IPS-15b (cell line): Measurements from ENCODE around the gene C1QTNF1.
"Not testable (repeated sequence)": the region's sequence is repeated elsewhere in the genome, so short reads cannot be mapped to it uniquely, and the experiment has no call there.

ENCODE experiments used
- H3K27me3 ChIP-seq: one replicate; pipeline ENCODE4 v1.6.1; 2013; ENCODE audit warnings: low read length; ENCODE audit not compliant: control insufficient read depth, insufficient read depth
- H3K36me3 ChIP-seq: one replicate; pipeline ENCODE4 v1.6.1; 2013; ENCODE audit warnings: low read length; ENCODE audit not compliant: control insufficient read depth, insufficient read depth
- H3K4me1 ChIP-seq: one replicate; pipeline ENCODE4 v1.6.1; 2013; ENCODE audit warnings: mild to moderate bottlenecking, low read length; ENCODE audit not compliant: control insufficient read depth, insufficient read depth
- H3K4me3 ChIP-seq: one replicate; pipeline ENCODE4 v1.5.1; 2013; ENCODE audit warnings: low read depth, low read length
- H3K9ac ChIP-seq: one replicate; pipeline ENCODE4 v1.6.1; 2013; ENCODE audit warnings: low read depth, mild to moderate bottlenecking, low read length
- H3K9me3 ChIP-seq: one replicate; pipeline ENCODE4 v1.6.1; 2013; ENCODE audit warnings: mild to moderate bottlenecking, low read length; ENCODE audit not compliant: control insufficient read depth, insufficient read depth

C1QTNF1 gene

DNA sequence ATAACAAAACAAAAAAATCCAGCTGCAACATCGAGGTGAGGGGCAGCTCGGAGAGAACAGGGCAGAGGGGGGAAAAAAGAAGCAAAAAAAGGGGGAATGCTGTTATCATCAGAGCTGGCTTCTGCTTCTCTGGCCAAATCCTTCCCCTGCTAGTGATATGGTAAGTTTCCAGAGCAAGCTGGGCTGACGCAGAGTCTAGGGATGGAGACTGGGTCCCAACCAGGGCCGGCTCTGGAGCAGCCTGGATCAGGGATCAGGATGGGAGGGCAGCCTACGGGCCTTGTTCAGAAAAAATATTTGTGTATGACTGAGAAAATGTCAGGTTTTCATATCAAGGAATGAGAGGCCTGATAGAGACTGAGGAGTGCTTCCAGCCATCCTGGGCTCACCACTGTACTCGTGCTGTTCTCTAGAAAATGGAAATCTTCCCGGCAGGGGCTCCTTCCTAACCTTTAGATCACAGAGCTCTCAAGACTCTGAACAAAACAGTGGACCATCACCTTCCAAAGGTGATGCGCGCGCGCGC lies 726 bp upstream of the C1QTNF1 start:
- Histone ChIP-seq H3K36me3 (no peaks in the 10 kb centered on the region), H3K9ac (no peak overlapping the region), H3K27me3 (peaks cover 68% of the 10 kb centered on the region), H3K4me1 (peaks cover 2% of the 10 kb centered on the region), H3K4me3 (peak overlapping the region; percentile 67), H3K9me3 (no peaks in the 10 kb centered on the region)

DNA sequence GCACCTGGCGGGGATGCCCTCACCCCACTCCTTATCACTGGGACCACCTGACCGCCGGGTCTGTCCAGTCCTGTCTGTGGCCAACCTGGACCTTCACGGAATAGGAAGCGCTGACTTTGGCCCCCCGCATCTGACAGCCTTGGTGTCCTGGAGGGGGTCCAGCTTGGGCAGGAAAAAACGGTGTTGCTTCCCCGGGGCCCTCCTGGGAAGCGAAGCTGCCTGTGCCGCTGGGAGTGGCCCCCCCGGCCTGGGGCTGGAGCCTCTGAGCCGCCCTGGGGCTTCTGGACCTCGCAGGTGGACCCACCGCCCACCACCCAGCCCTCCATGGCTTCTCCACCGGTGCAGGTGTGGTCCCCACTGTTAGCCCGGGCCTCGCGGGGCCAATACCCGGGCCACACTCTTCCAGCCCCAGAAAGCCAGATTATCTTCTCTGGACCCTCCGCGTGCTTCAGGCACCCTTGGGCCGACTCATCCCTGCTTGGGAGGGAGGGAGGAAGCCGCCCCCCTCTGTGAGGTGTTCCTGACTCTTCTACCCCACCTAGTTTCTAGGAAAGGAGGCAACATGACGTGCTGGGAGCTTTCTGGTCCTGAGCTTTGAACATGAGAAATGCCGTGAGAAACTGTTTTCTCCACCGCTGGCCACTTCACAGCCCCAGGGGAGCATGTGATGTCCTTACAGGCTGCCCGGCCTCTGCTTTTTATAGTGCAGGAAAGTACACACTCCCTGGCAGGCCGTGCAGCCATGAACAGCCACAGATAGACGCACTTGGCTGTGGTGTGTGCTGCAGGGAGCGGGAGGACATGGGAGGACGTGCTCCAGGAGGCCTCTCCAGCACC lies 1.1 kb downstream of the C1QTNF1 start:
- H3K9me3 ChIP-seq: no peaks in the 10 kb centered on the region
- H3K27me3 ChIP-seq: peaks cover 68% of the 10 kb centered on the region
- H3K4me1 ChIP-seq: peaks cover 2% of the 10 kb centered on the region
- H3K9ac ChIP-seq: no peak overlapping the region
- H3K4me3 ChIP-seq: peak overlapping the region; percentile 67
- H3K36me3 ChIP-seq: no peaks in the 10 kb centered on the region

DNA sequence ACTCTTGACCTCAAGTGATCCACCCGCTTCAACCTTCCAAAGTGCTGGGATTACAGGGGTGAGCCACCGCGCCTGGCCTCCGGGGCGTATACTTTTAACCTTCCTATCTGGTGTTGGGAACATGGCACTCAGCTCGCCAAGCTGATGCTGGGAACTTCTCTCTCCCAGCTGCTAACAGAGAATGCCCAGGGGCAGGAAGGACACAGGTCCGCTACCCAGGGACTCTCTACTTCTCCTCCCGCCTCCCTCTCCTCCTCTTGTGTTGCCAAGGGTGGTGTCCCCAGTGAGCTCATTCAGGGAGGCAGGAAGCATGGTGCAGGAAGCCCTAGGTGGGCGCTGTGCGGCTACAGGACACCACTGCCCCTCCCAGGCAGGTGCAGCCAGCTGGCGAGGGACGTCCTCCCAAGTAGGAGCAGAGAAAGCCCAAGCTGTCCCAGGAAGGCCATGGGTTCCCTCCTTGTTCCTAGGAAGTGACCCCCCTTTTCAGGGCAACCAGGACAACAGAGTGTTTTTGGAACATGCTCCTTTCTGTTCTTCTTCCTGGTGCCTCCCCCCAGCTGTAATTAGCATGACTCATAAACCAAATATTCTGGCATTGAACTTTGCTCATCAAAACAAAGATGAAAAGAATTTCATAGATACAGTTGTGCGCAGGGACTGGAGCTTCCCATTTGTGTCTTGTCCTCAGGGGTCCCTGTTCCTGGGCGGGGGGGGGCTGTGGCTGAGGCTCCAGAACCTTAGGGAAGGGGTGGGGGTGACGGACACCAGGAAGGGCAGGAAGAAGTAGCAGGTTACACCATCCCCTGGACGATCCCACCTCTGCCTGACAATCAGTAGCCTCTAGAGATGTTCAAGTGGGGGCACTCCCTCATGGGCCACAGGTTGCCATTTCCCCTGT lies 2.7 kb downstream of the C1QTNF1 start:
- Histone ChIP-seq H3K9ac (no peak overlapping the region), H3K27me3 (peaks cover 53% of the 10 kb centered on the region), H3K4me3 (no peak overlapping the region), H3K4me1 (peaks cover 2% of the 10 kb centered on the region), H3K9me3 (no peaks in the 10 kb centered on the region), H3K36me3 (no peaks in the 10 kb centered on the region)

DNA sequence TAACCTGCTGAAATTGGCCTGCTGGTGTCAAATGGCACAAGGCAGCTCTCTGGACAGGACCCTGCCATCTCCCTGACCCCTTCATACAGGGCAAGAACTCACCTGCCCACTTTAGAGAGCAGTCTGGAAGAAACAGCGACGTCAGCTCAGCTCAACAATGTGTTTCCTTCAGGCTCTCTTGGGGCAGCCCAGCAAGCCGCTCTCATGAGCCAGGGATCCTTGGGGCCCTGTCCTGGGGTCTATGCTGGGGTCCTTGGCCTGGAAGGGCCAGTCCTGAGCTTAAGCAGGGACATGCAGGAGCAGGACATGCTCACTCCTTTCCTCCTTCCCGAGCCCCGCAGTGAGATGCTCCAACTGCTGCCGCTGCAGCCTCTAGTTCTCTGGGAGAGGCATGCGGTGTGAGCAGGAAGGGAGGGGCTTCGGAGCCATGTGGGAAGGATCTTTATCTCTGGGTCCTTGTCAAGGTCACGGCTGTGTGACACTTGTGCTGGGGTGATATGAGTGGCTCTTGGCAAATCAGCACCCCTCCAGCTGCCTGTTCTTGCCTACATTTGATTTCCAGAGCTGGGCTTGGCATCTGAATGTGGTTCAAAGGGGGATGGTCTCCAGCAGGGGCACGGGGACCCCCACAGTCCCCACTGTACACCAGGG lies 3.4 kb downstream of the C1QTNF1 start:
- H3K4me3 ChIP-seq: no peak overlapping the region
- H3K4me1 ChIP-seq: peaks cover 2% of the 10 kb centered on the region
- peaks cover 46% of the 10 kb centered on the region for H3K27me3 ChIP-seq
- no peaks in the 10 kb centered on the region for H3K36me3 ChIP-seq
- H3K9me3 ChIP-seq: no peaks in the 10 kb centered on the region
- no peak overlapping the region for H3K9ac ChIP-seq

DNA sequence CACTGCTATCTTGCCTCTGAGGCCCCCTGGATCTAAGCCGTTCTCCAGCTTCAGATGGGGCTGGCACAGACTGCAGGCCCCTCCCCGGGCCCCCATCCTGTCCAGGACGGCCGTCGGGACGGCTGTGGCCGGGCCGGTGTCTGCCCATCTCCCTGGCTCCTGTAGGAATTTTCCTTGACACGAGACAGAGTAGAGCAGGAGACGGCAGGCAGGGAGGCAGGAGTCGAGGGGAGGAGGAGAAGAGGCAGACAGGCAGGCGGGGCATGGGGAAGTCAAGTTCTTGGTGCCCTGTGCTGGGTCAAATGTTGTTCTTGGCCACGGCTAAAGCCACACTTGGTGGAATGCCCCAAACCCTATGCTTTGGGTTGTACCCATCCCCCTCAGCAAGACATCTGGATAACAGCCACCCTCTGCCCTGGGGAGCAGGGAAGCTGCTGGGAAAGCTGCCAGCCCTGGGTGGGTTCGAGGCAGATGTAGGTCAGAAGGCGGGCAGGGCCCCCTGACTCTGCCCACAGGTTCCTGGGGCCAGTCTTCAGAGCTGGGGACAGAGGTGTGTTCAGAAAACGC lies 4.0 kb downstream of the C1QTNF1 start:
- Histone ChIP-seq H3K4me3 (no peak overlapping the region), H3K27me3 (peaks cover 40% of the 10 kb centered on the region), H3K9me3 (no peaks in the 10 kb centered on the region), H3K4me1 (peaks cover 2% of the 10 kb centered on the region), H3K36me3 (no peaks in the 10 kb centered on the region), H3K9ac (no peak overlapping the region)

DNA sequence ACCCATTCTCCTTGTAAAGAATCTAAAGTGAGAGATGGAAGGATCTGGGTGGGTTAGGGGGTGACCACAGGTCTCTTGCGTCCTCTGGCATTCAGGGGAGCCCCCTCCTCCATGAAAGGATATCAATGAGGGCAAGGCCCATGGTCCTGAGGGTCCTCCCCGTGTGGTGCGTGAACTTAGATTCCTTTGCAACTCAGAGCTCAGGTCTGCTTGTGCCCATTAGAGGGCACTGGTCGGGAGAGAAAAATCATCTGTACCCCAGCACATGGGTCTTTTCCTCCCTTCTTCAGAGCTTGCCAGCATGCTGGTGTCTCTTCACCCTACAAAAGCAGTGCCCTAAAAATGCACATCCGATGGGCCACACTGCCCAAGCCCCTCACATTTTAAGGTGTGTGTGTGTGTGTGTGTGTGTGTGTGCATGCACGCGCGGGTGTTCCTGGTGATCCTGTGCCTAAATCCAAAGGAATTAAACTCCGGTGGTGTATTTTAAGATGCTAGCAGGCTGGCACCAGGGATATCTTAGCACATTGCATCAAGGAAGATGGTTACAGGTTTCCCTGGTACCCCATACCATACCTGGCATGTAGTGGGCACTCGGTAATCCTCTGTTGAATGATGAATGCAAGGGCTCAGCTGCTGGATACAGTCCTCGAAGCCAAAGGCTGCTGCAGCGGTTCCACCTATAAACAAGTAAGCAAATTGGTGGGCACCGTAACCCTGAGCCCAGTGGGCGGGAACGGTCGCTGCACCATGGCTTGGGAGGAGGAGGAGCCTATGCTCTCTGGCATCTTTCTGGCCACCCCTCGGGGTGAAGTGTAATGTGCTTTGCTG lies 4.7 kb downstream of the C1QTNF1 start:
- Histone ChIP-seq H3K4me3 (no peak overlapping the region), H3K27me3 (peaks cover 33% of the 10 kb centered on the region), H3K9ac (no peak overlapping the region), H3K4me1 (no peaks in the 10 kb centered on the region), H3K9me3 (no peaks in the 10 kb centered on the region), H3K36me3 (no peaks in the 10 kb centered on the region)

DNA sequence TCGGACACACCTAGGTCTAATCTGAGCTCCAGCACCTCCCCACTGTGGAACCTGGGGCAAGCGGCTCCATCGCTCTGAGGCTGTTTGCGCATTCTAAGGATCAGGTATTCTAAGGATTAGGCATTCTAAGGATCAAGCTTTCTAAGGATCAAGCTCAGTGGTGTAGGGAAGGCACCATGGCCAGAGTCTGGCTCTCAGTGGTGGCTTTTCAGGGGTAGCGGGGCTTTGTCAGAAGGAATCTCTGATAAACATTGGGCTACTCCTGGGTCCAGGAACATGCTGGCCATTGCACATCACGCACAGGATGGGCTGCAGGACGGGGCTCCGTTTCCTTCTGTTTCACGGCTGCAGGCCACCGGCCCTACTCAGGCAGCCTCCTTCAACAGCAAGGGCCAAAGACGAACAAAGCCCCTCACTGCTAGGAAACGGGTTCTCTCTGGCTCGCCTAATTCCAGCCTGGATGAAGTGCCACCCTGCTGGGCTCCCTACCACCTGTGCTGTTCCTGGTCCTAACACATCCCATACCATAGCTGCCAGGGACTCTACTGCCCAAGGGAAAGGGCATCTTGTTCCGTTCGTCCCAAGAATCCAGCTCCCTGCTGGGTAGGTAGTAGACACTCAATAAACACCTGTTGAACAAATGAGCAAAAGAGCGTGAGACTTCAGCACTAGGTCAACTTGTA lies 5.5 kb downstream of the C1QTNF1 start:
- Histone ChIP-seq H3K4me1 (no peaks in the 10 kb centered on the region), H3K9me3 (no peaks in the 10 kb centered on the region), H3K36me3 (no peaks in the 10 kb centered on the region), H3K27me3 (peaks cover 32% of the 10 kb centered on the region), H3K4me3 (no peak overlapping the region), H3K9ac (no peak overlapping the region)

DNA sequence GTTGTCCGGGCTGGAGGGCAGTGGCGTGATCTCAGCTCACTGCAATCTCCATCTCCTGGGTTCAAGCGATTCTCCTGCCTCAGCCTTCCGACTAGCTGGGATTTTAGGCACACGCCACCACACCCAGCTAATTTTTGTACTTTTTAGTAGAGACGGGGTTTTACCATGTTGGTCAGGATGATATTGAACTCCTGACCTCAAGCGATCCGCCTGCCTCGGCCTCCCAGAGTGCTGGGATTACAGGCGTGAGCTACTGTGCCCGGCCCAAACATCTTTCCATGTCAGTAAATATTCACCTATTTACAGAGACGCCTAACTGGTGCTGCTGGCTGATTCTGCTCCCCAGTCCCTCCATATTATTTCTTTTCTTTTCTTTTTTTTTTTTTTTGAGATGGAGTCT lies 6.7 kb downstream of the C1QTNF1 start:
- H3K4me3 ChIP-seq, H3K36me3 ChIP-seq, H3K9me3 ChIP-seq, H3K9ac ChIP-seq, H3K4me1 ChIP-seq: not testable (repeated sequence)
- peaks cover 20% of the 10 kb centered on the region for H3K27me3 ChIP-seq

DNA sequence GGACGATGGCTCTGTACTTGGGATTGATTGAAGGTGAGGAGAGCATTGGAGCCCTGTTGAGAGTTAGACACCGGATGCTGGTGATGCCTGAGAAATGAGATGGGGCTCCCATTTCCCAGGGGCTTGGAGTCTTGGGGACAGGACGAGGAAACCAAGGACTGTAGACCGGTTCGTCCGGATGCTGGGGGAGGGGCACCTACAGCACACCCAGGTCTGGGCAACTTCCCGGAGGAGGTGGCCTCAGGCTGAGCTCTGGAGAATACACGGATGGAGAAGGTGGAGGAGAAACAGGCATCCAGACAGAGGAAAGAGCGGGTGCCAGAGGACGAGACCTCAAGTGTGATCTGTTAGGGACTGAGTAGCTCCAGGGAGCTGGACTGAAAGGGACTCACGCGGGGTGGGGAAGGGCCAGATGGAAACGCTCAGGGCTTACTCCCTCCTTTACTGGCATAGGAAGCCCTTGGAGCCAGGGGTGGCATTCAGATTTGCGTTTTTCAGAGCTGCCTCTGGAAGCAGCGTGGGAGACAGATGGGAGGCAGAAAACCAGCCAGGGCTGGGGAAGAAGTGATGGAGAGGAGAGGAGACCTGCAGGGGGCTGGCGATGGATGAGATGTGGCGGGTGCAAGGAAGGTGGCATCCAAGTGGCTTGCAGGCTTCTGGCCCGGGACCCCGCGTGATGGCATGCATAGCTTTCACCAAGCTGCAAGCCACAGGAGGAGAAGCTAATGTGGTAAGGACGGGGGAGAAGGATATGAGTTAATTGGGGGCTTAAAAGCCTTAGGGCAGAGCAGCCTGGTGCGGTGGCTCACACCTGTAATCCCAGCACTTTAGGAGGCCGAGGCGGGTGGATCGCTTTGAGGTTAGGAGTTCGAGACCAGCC lies 8.3 kb downstream of the C1QTNF1 start:
- H3K27me3 ChIP-seq: peaks cover 7% of the 10 kb centered on the region
- H3K9me3 ChIP-seq: no peaks in the 10 kb centered on the region
- no peaks in the 10 kb centered on the region for H3K36me3 ChIP-seq
- no peak overlapping the region for H3K4me3 ChIP-seq
- H3K9ac ChIP-seq: no peak overlapping the region
- no peaks in the 10 kb centered on the region for H3K4me1 ChIP-seq
